NOMO-1 (cell line): ENCODE measurements around the gene TSPOAP1.
A peak's percentile ranks its signal among the peaks of the same experiment; 100 is the strongest.

Experiments used
- DNase-seq, 2 experiments: peaks; one replicate each; lab custom pipeline; 2025; ENCODE audit not compliant: unreplicated experiment in 2 of 2; lab: John Stamatoyannopoulos, UW

Gene TSPOAP1

GRCh38 chr17:58280480-58281217 is 47.9 kb downstream of the TSPOAP1 start, which contains the start of gene MPO:
Gene MPO (minus strand): TSS chr17:58280935. CDS start chr17:58280758, 177 bp downstream.
- DNase-seq = peak; percentile 58 to 85

- peak in 1 of 2 experiments; percentile 60 for DNase-seq
Measured at GRCh38 chr17:58279736-58280479, 48.7 kb downstream of the TSPOAP1 start.

- peak in 1 of 2 experiments; percentile 58 for DNase-seq
Measured at GRCh38 chr17:58279016-58279711, 49.4 kb downstream of the TSPOAP1 start.

- no peak for DNase-seq
Measured at GRCh38 chr17:58278661-58279015, 50.0 kb downstream of the TSPOAP1 start.

- no peak for DNase-seq
Measured at GRCh38 chr17:58277802-58278595, 50.6 kb downstream of the TSPOAP1 start.

- peak in 1 of 2 experiments; percentile 70 for DNase-seq
Measured at GRCh38 chr17:58277107-58277801, 51.3 kb downstream of the TSPOAP1 start.

- DNase-seq = no peak
Measured at GRCh38 chr17:58276423-58276822, 52.2 kb downstream of the TSPOAP1 start.

GRCh38 chr17:58275417-58275816 is 53.2 kb downstream of the TSPOAP1 start:
- DNase-seq = no peak

- DNase-seq = no peak
Measured at GRCh38 chr17:58273453-58274104, 55.0 kb downstream of the TSPOAP1 start.

GRCh38 chr17:58272367-58273280 is 56.0 kb downstream of the TSPOAP1 start:
- DNase-seq = no peak

- no peak for DNase-seq
Measured at GRCh38 chr17:58271216-58271931, 57.2 kb downstream of the TSPOAP1 start.

GRCh38 chr17:58270476-58271215 is 57.9 kb downstream of the TSPOAP1 start:
- DNase-seq = no peak

GRCh38 chr17:58269557-58270291 is 58.9 kb downstream of the TSPOAP1 start:
- DNase-seq = no peak

GRCh38 chr17:58268774-58269556 is 59.6 kb downstream of the TSPOAP1 start:
- DNase-seq = no peak

- no peak for DNase-seq
Measured at GRCh38 chr17:58268326-58268725, 60.3 kb downstream of the TSPOAP1 start.
